K562 (cell line): ENCODE data around the gene PRXL2A. TPM values are rescaled to one million over a fixed set of nuclear protein-coding genes. Genes with fewer than 3 reads are reported as not detected.

Experiments used
- FOXJ2 ChIP-seq: fragments of 200-800 bp; sonication (Bioruptor generic); IDR thresholded peaks from 2 replicates; pipeline ENCODE4 v1.6.1; 2016; ENCODE audit warnings: missing genetic modification characterization, missing compliant biosample characterization
- GATAD2B ChIP-seq: fragments of 450-650 bp; IDR thresholded peaks from 2 replicates; pipeline ENCODE4 v1.6.1; 2017; ENCODE audit warnings: mild to moderate bottlenecking, borderline replicate concordance
- GTF2F1 ChIP-seq: IDR thresholded peaks from 2 replicates; pipeline ENCODE4 v1.6.1; 2011; ENCODE audit warnings: low read depth, low read length, improper control_type of control experiment
- L3MBTL2 ChIP-seq: fragments of 450-650 bp; IDR thresholded peaks from 2 replicates; pipeline ENCODE4 v1.6.1; 2016; ENCODE audit warnings: mild to moderate bottlenecking, moderate library complexity
- MAZ ChIP-seq, 2 experiments: fragments of 450-650 bp in 1 of 2; sonication (generic) in 1 of 2; formaldehyde crosslinking; IDR thresholded peaks in 1 of 2; conservative IDR thresholded peaks in 1 of 2; 2 replicates each; pipeline versions ENCODE4 v1.4.0 to v1.5.0; 2020; ENCODE audit warnings: mild to moderate bottlenecking in 1 of 2, missing genetic modification reagents in 1 of 2
- NFE2 ChIP-seq: IDR thresholded peaks from 2 replicates; pipeline ENCODE4 v1.6.1; 2014; ENCODE audit warnings: antibody characterized with exemption, low read depth
- NFXL1 ChIP-seq: fragments of 450-650 bp; formaldehyde crosslinking; IDR thresholded peaks from 2 replicates; pipeline ENCODE4 v1.4.0; 2021; ENCODE audit warnings: mild to moderate bottlenecking
- RCOR1 ChIP-seq, 2 experiments: IDR thresholded peaks; 2 replicates each; pipeline ENCODE4 v1.6.1; 2012; ENCODE audit warnings: low read depth in 2 of 2, low read length in 2 of 2, borderline replicate concordance in 1 of 2, improper control_type of control experiment in 1 of 2
- SMAD4 ChIP-seq: fragments of 250-450 bp; sonication (Bioruptor Pico); conservative IDR thresholded peaks from 2 replicates; pipeline ENCODE4 v1.8.0; 2021; ENCODE audit warnings: inconsistent platforms, mild to moderate bottlenecking, moderate library complexity
- TEAD2 ChIP-seq: fragments of 450-650 bp; IDR thresholded peaks from 2 replicates; pipeline ENCODE4 v1.6.1; 2016; ENCODE audit warnings: missing genetic modification characterization, control low read depth, missing compliant biosample characterization
- ZNF124 ChIP-seq: sonication (generic); formaldehyde crosslinking; IDR thresholded peaks from 2 replicates; pipeline ENCODE4 v1.8.1; 2022; ENCODE audit warnings: missing genetic modification reagents
- ZNF134 ChIP-seq: fragments of 250-450 bp; sonication (Bioruptor Pico); conservative IDR thresholded peaks from 2 replicates; pipeline ENCODE4 v1.4.0; 2020
- ZNF384 ChIP-seq: IDR thresholded peaks from 2 replicates; pipeline ENCODE4 v1.6.1; 2012; ENCODE audit warnings: low read depth, low read length, improper control_type of control experiment
- polyA plus RNA-seq, 8 experiments: library from polyadenylated mRNA; depleted of rRNA in 4 of 8; stranded (reverse) in 5 of 8; unstranded in 3 of 8; fragments of >200 nt; fragmentation: Nextera tagmentation in 2 of 8; fragmentation: Illumina TruSeq in 1 of 8; extraction: Ambion mirVana in 2 of 8; extraction: Trizol in 1 of 8; gene quantifications; 2 replicates each; pipeline versions ENCODE4 v1.2.1 to v1.2.3, GENCODE V29; 2011 to 2014; ENCODE audit warnings: inconsistent platforms in 1 of 8, missing spikeins in 1 of 8
- total RNA-seq, 7 experiments: library from RNA; depleted of rRNA in 6 of 7; stranded (reverse); fragments of >200 nt in 6 of 7; fragmentation: Illumina TruSeq in 2 of 7; extraction: Trizol in 2 of 7; gene quantifications; 2 replicates each; pipeline versions ENCODE4 v1.2.1 to v1.2.3, GENCODE V29; 2011 to 2021; ENCODE audit warnings: low replicate concordance in 1 of 7
- TF ChIP-seq, protein P1 (sequence below), 3 experiments: IDR thresholded peaks in 2 of 3; conservative IDR thresholded peaks in 1 of 3; 2 replicates each; pipeline ENCODE4 v1.5.1; 2011 to 2012; ENCODE audit warnings: low read length in 3 of 3, mild to moderate bottlenecking in 3 of 3, control low read depth in 2 of 3, improper control_type of control experiment in 1 of 3, inconsistent platforms in 1 of 3, low read depth in 1 of 3, mixed read lengths in 1 of 3, moderate library complexity in 1 of 3; ENCODE audit not compliant: insufficient read depth in 2 of 3
- TF ChIP-seq, protein P2 (sequence below): sonication (generic); formaldehyde crosslinking; IDR thresholded peaks from 2 replicates; pipeline ENCODE4 v1.8.0; 2022; ENCODE audit warnings: mild to moderate bottlenecking, missing genetic modification reagents
- TF ChIP-seq, protein P3 (sequence below): sonication (generic); formaldehyde crosslinking; IDR thresholded peaks from 2 replicates; pipeline ENCODE4 v1.8.0; 2022; ENCODE audit warnings: mild to moderate bottlenecking, low read depth, missing genetic modification reagents
- TF ChIP-seq, protein P4 (sequence below): fragments of 450-650 bp; IDR thresholded peaks from 2 replicates; pipeline ENCODE4 v1.6.1; 2017; ENCODE audit warnings: antibody characterized with exemption, mild to moderate bottlenecking

The PRXL2A gene
- total and polyA plus RNA-seq, 9 of the 15 experiments (the other 6 are each of a cell fraction or from before 2014, with no cell fraction given) = 0.14 to 1.2 (median 0.75) TPM

DNA sequence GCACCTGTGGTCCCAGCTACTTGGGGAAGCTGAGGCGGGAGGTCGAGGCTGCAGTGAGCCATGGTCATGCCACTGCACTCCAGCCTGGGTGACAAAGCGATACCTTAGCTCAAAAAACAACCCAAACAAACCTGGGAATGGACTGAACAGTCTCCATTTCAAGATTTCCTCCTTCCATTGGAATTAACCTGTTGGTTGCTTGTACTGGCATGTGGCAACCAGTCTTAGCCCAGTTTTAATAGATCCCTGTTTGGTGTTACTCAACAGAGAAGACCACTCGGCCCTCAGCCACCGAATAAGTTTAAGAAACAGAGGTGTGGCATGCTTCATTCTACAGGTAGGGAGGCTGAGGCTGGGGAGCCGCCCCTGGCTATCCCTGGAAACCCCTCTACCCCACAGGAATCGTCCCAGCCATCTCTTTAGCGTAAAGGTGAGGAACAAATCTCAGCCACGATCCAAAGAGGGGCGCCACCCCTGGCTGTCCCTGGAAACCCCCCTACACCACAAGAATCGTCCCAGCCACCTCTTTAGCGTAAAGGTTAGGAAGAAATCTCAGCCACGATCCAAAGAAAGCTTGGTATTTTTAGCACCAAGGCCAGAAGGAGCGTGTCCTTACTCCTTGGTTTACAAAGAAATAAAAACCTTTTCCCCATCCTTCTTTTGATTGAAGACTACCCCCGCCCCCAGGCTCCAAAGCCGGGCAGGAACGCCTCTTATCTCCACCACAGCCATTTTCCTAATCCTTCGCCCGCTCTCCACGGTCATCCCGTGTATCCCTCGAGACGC is 44.9 kb downstream of the PRXL2A start (continued):
- no peak for TF ChIP-seq ZNF124 (CRISPR knock-in tag)
- TF ChIP-seq, protein P1, sequence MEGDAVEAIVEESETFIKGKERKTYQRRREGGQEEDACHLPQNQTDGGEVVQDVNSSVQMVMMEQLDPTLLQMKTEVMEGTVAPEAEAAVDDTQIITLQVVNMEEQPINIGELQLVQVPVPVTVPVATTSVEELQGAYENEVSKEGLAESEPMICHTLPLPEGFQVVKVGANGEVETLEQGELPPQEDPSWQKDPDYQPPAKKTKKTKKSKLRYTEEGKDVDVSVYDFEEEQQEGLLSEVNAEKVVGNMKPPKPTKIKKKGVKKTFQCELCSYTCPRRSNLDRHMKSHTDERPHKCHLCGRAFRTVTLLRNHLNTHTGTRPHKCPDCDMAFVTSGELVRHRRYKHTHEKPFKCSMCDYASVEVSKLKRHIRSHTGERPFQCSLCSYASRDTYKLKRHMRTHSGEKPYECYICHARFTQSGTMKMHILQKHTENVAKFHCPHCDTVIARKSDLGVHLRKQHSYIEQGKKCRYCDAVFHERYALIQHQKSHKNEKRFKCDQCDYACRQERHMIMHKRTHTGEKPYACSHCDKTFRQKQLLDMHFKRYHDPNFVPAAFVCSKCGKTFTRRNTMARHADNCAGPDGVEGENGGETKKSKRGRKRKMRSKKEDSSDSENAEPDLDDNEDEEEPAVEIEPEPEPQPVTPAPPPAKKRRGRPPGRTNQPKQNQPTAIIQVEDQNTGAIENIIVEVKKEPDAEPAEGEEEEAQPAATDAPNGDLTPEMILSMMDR (IDR thresholded peaks at IDR 0.05 in 2 of 3, conservative IDR thresholded peaks at IDR 0.05 in 1 of 3; ENCODE audit: insufficient read depth in 2 of 3, low read depth in 1 of 3, low read length in 3 of 3) = 0 out of 6 replicates have a peak, but pooled peaks of 1 of the 3 experiments have one; percentile 18
- TF ChIP-seq, protein P2, sequence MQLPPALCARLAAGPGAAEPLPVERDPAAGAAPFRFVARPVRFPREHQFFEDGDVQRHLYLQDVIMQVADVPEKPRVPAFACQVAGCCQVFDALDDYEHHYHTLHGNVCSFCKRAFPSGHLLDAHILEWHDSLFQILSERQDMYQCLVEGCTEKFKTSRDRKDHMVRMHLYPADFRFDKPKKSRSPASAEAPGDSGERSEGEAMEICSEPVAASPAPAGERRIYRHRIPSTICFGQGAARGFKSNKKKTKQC (CRISPR knock-in tag) = no peak
- TF ChIP-seq TEAD2 = no peak
- no peak for TF ChIP-seq NFE2
- TF ChIP-seq, protein P3, sequence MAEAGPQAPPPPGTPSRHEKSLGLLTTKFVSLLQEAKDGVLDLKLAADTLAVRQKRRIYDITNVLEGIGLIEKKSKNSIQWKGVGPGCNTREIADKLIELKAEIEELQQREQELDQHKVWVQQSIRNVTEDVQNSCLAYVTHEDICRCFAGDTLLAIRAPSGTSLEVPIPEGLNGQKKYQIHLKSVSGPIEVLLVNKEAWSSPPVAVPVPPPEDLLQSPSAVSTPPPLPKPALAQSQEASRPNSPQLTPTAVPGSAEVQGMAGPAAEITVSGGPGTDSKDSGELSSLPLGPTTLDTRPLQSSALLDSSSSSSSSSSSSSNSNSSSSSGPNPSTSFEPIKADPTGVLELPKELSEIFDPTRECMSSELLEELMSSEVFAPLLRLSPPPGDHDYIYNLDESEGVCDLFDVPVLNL = no peak
- peak in 1 of 2 experiments; percentile 14; a peak in 1 of 4 replicates for TF ChIP-seq MAZ (CRISPR knock-in tag; conservative IDR thresholded peaks at IDR 0.05 in 1 of 2, IDR thresholded peaks at IDR 0.05 in 1 of 2)
- no peak for TF ChIP-seq GTF2F1
- TF ChIP-seq, protein P4, sequence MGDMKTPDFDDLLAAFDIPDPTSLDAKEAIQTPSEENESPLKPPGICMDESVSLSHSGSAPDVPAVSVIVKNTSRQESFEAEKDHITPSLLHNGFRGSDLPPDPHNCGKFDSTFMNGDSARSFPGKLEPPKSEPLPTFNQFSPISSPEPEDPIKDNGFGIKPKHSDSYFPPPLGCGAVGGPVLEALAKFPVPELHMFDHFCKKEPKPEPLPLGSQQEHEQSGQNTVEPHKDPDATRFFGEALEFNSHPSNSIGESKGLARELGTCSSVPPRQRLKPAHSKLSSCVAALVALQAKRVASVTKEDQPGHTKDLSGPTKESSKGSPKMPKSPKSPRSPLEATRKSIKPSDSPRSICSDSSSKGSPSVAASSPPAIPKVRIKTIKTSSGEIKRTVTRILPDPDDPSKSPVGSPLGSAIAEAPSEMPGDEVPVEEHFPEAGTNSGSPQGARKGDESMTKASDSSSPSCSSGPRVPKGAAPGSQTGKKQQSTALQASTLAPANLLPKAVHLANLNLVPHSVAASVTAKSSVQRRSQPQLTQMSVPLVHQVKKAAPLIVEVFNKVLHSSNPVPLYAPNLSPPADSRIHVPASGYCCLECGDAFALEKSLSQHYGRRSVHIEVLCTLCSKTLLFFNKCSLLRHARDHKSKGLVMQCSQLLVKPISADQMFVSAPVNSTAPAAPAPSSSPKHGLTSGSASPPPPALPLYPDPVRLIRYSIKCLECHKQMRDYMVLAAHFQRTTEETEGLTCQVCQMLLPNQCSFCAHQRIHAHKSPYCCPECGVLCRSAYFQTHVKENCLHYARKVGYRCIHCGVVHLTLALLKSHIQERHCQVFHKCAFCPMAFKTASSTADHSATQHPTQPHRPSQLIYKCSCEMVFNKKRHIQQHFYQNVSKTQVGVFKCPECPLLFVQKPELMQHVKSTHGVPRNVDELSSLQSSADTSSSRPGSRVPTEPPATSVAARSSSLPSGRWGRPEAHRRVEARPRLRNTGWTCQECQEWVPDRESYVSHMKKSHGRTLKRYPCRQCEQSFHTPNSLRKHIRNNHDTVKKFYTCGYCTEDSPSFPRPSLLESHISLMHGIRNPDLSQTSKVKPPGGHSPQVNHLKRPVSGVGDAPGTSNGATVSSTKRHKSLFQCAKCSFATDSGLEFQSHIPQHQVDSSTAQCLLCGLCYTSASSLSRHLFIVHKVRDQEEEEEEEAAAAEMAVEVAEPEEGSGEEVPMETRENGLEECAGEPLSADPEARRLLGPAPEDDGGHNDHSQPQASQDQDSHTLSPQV = 0 out of 2 replicates have a peak, but pooled peaks have one; percentile 70
- peak in 1 of 2 experiments; percentile 19; a peak in 1 of 4 replicates for TF ChIP-seq RCOR1 (IDR thresholded peaks at IDR 0.05; ENCODE audit: borderline replicate concordance in 1 of 2, low read depth in 2 of 2, low read length in 2 of 2)
- no peak for TF ChIP-seq GATAD2B
- no peak for TF ChIP-seq ZNF134 (CRISPR knock-in tag)
- TF ChIP-seq NFXL1 = no peak
- TF ChIP-seq ZNF384 = no peak
- peak; percentile 53 for TF ChIP-seq SMAD4
- peak; percentile 95; the same call in 1 of the 2 replicates for TF ChIP-seq L3MBTL2
- no peak; the same call in 1 of the 2 replicates for TF ChIP-seq FOXJ2 (tag)
